Activated CD8-positive, alpha-beta memory T cell treated with anti-CD3 and anti-CD28 coated beads, Interleukin-2, amount 50 U/mL, for 1 hour (primary cell): ENCODE data around the gene OR6N2.

Experiments
- DNase-seq: peaks from one replicate; pipeline ENCODE4 v3.0.0-alpha.2; 2020; ENCODE audit errors: extremely low read depth

OR6N2 gene

DNA sequence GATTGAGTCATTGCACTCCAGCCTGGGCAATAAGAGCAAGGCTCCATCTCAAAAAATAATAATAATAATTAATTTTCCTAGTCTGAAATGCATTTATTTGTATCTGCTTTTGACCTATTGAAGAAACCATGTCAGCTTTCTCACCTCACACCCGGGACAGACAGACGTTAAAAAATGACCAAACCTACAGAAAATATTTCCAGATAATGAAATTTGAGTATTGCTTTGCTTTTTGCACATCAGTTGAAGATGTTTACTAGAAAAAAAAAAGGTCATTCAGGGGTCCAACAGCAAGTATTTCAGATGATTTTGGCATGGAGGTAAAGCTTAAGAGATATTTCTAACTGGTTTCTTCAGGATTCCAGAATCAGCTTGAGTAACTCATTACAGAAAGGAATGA, 26.6 kb downstream of the OR6N2 start, which contains the start of gene OR6K6:
TSS of gene OR6K6 (plus strand) at position 301 of the 400 bp plus-strand sequence. CDS start 168 bp downstream, outside the sequence.
- DNase-seq = no peak

DNA sequence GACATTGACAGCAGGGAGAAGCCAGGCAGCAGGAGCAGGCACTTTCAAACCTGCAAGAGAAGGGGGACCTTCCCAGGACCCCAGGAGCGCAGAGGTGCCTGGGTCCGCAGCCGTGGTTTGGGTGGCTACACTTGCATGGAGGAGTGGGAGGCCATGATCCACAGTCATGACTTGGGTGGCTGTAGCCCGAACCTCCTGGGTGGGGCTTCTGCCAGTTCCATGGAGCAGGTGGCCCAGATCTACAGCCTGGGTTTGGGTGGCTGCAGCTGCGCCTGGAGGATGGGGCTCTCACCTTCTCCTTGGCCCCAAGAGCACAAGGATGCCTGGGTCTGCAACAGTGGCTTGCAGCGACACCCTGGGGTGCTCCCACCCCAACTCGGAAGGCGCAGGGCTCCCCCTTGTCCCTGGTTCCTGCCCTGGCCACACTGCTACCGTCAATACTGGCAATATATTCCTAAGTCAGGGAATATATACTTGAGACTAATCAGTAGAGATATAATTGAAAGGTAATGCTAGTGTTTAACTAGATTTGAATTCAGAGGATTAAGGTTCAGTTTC, 28.8 kb downstream of the OR6N2 start:
- no peak for DNase-seq

DNA sequence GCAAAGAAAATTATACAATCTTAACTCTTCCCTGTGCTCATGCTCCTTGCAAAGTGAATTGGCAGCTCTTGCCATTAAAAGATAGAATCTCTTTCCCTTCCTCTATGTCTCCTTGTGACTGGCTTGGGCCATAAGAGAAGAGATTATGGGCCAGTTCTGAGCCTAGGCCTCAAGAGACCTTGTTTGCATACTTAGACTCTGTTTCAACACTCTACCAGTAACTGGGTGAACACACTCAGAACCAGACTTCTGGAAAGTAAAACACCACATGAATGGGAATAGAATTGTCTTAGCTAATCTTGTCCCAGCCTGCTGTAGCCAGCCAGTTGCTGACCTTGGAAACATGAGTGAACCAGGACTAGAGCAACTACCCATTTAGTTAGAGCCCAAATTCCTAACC, 45.2 kb downstream of the OR6N2 start:
- no peak for DNase-seq

DNA sequence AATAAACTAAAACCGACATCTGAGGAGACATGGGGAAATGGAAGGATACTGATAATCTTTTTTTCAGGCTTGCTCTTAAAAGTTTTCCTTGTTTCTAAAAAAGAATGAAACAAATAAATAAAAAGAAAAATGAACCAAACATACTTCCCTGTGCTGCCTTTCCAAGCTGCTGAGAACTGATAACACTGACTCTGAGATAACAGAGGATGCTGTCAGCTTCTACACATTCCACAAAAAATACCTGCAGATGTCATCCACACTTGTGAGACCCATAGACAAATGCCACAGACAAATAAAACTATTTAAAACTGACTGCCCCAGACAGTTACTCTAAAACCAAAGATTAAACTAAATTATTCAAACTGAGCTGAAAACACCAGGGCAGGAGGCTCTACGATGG, 48.5 kb downstream of the OR6N2 start:
- DNase-seq = no peak

DNA sequence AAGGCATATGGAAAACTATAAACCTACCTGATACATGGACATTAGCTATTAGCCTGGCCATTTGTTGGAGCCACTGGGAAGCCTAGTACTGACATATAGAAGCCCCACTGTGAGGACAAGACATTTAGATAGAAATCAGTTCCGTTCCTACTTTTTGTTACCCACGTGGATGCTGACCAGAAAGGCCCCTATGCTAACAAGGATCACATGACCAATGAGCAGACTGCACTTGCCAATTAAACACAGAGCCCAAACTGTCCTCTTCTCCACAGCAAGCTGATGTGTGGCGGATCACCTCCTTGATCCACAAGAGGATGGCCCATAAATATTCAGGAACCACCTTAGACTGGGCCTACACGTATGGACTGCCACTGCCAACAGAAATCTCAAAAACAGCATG, 49.3 kb downstream of the OR6N2 start:
- no peak for DNase-seq

DNA sequence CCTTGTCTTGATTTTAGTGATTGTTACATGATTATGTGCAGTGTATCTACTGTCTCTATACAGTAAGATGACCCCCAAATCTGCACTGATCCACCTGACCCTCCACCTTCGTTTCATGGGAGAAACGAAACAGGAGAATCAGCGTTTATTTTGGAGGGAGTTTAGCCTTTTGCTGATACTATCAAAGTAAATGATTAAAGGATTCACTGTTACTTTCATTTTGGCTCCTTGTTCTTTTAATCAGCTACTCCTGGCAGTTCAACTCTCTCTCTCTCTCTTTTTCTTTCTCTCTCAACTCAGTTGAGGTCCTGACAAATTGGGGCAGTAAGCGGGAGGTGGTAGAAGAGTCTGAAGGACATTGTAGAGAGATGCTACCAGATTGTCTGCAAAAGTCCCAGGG, 50.6 kb downstream of the OR6N2 start:
- no peak for DNase-seq

DNA sequence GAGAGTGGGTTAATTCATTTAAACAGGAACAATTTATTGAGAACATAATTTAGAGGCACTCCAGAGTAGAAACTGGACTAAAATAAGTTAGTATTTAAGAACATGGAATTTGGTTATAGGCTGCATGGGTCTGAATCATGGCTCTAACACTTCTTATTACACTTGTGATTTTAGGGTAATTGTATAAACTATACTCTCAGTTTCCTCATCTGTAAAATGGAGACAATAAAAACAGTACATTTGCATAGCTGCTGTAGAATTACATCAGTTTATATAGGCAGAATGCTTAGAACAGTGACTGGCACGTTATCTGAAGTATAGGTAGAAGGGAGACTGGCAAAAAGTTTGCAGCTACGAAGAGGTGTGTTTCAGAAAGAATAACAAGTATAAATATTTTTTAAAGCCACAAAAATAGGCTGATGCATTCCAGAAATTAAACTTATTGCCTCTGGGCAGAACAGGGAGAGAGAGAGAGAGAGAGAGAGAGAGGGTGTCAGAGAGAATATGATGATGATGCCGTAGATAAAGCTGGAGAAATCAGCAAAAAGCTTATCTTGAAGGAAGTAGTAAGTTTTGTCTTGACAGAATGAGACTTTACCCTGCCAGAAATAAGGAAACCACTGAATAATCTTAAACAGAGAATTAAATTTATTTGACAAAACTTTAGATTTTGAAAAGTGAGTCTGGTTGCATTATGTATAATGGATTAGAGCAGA, 52.3 kb downstream of the OR6N2 start:
- no peak for DNase-seq

DNA sequence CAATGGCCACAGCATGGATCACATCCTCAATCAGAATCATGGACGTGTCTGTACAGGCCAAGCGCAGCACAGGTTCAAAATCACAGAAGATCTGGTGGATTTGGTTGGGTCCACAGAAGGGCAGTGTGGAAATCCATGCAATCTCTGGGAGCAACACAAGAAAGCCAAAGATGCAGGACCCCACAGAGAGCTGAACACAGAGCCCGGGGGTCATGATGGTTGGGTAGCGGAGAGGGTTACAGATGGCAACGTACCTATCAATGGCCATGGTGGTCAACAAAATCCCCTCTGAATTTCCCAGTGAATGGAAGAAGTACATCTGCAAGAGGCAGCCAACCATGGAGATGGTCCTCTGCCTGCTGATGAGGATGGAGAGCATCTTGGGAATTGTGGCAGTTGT, 56.6 kb downstream of the OR6N2 start:
- DNase-seq = no peak
